Activated CD4-positive, CD25-positive, alpha-beta regulatory T cell treated with anti-CD3 and anti-CD28 coated beads, Interleukin-2, amount 50 U/mL, for 72 hours (primary cell): ENCODE measurements around the gene CHST9.
"Not testable (repeated sequence)": the region's sequence is repeated elsewhere in the genome, so short reads cannot be mapped to it uniquely, and the experiment has no call there.

Experiments
- DNase-seq: peaks from one replicate; pipeline ENCODE4 v3.0.0; 2021

The CHST9 gene

GRCh38 chr18:27185025-27185763 lies at the start of gene CHST9:
Gene CHST9 (minus strand): TSS chr18:27185308. CDS start chr18:27142809, 42,499 bp downstream.
- no peak for DNase-seq

- DNase-seq: not testable (repeated sequence)
Measured at GRCh38 chr18:27232355-27232754, 47.2 kb upstream of the CHST9 start.

GRCh38 chr18:27231671-27232070 lies 46.6 kb upstream of the CHST9 start:
- DNase-seq: not testable (repeated sequence)

- not testable (repeated sequence) for DNase-seq
Measured at GRCh38 chr18:27231221-27231620, 46.1 kb upstream of the CHST9 start.

GRCh38 chr18:27227721-27228120 lies 42.6 kb upstream of the CHST9 start:
- no peak for DNase-seq

- no peak for DNase-seq
Measured at GRCh38 chr18:27226556-27227075, 41.5 kb upstream of the CHST9 start.

- DNase-seq: no peak
Measured at GRCh38 chr18:27225947-27226481, 40.9 kb upstream of the CHST9 start.

- DNase-seq: no peak
Measured at GRCh38 chr18:27223526-27224291, 38.6 kb upstream of the CHST9 start.

GRCh38 chr18:27214831-27215230 lies 29.7 kb upstream of the CHST9 start:
- no peak for DNase-seq

- DNase-seq: no peak
Measured at GRCh38 chr18:27213123-27213717, 28.1 kb upstream of the CHST9 start.

GRCh38 chr18:27211569-27211968 lies 26.5 kb upstream of the CHST9 start:
- DNase-seq: no peak

- DNase-seq: no peak
Measured at GRCh38 chr18:27206411-27206810, 21.3 kb upstream of the CHST9 start.

GRCh38 chr18:27202741-27203140 lies 17.6 kb upstream of the CHST9 start:
- DNase-seq: no peak

- no peak for DNase-seq
Measured at GRCh38 chr18:27198036-27198435, 12.9 kb upstream of the CHST9 start.

- no peak for DNase-seq
Measured at GRCh38 chr18:27188309-27188708, 3.2 kb upstream of the CHST9 start.

GRCh38 chr18:27185897-27186296 lies 789 bp upstream of the CHST9 start:
- no peak for DNase-seq

- no peak for DNase-seq
Measured at GRCh38 chr18:27184115-27185024, 738 bp downstream of the CHST9 start.

GRCh38 chr18:27181726-27182125 lies 3.4 kb downstream of the CHST9 start:
- DNase-seq: no peak

GRCh38 chr18:27178424-27178823 lies 6.7 kb downstream of the CHST9 start:
- no peak for DNase-seq

- DNase-seq: no peak
Measured at GRCh38 chr18:27175914-27176313, 9.2 kb downstream of the CHST9 start.

- DNase-seq: no peak
Measured at GRCh38 chr18:27175245-27175644, 9.9 kb downstream of the CHST9 start.

- DNase-seq: no peak
Measured at GRCh38 chr18:27171993-27172392, 13.1 kb downstream of the CHST9 start.
